ENCODE measurements around the gene ACSL1.
A peak's percentile ranks its signal among the peaks of the same experiment; 100 is the strongest.

Gene ACSL1

GRCh38 chr4:184838249-184839074 is 12.7 kb upstream of the ACSL1 start:
- no peak for DNase-seq

GRCh38 chr4:184836613-184837012 is 10.8 kb upstream of the ACSL1 start:
- DNase-seq: no peak

GRCh38 chr4:184833046-184833838 is 7.5 kb upstream of the ACSL1 start:
- no peak for DNase-seq

- DNase-seq: no peak
Observed at GRCh38 chr4:184831153-184831552, 5.4 kb upstream of the ACSL1 start.

GRCh38 chr4:184826691-184827270 is 1.0 kb upstream of the ACSL1 start:
- no peak for DNase-seq

GRCh38 chr4:184825141-184825895 is 450 bp downstream of the ACSL1 start:
- DNase-seq: peak; percentile 20 to 46

- DNase-seq: no peak
Observed at GRCh38 chr4:184824776-184825084, 1.0 kb downstream of the ACSL1 start.

- peak in 1 of 2 donors; percentile 25 for DNase-seq
Observed at GRCh38 chr4:184824081-184824775, 1.5 kb downstream of the ACSL1 start.

- DNase-seq: no peak
Observed at GRCh38 chr4:184823014-184823413, 2.8 kb downstream of the ACSL1 start.

GRCh38 chr4:184822356-184822755 is 3.4 kb downstream of the ACSL1 start:
- DNase-seq: no peak

GRCh38 chr4:184821242-184821641 is 4.5 kb downstream of the ACSL1 start:
- DNase-seq: no peak

- DNase-seq: no peak
Observed at GRCh38 chr4:184819786-184820185, 6.0 kb downstream of the ACSL1 start.

GRCh38 chr4:184818216-184818564 is 7.6 kb downstream of the ACSL1 start:
- DNase-seq: no peak

GRCh38 chr4:184817494-184818215 is 8.1 kb downstream of the ACSL1 start:
- DNase-seq: no peak

- DNase-seq: no peak
Observed at GRCh38 chr4:184816962-184817361, 8.8 kb downstream of the ACSL1 start.

GRCh38 chr4:184815046-184815877 is 10.5 kb downstream of the ACSL1 start:
- DNase-seq: no peak

- no peak for DNase-seq
Observed at GRCh38 chr4:184814686-184815045, 11.1 kb downstream of the ACSL1 start.

- DNase-seq: no peak
Observed at GRCh38 chr4:184812651-184813181, 13.1 kb downstream of the ACSL1 start.

- DNase-seq: no peak
Observed at GRCh38 chr4:184812199-184812542, 13.6 kb downstream of the ACSL1 start.

- DNase-seq: no peak
Observed at GRCh38 chr4:184811526-184812198, 14.1 kb downstream of the ACSL1 start.
